Activated CD4-positive, alpha-beta T cell treated with anti-CD3 and anti-CD28 coated beads, Interleukin-2, Interleukin-6, amounts not matched to agents 100 ng/mL and 50 ng/mL, durations not matched to agents 16 hours and 8 hours (primary cell): ENCODE results near the gene LIMS2.

ENCODE experiments used
- DNase-seq: peaks from one replicate; pipeline ENCODE4 v3.0.0-alpha.2; 2020

Gene LIMS2

GRCh38 chr2:127675331-127676261, at the start of gene LIMS2:
LIMS2 (minus strand) TSS chr2:127675530; CDS start chr2:127675024, 506 bp downstream.
- no peak for DNase-seq

- no peak for DNase-seq
Observed at GRCh38 chr2:127722807-127723206, 47.5 kb upstream of the LIMS2 start.

- DNase-seq, result no peak
Observed at GRCh38 chr2:127721978-127722355, 46.6 kb upstream of the LIMS2 start.

- DNase-seq, result no peak
Observed at GRCh38 chr2:127721311-127721977, 46.1 kb upstream of the LIMS2 start.

GRCh38 chr2:127719301-127720218, 44.2 kb upstream of the LIMS2 start:
- no peak for DNase-seq

GRCh38 chr2:127718271-127718670, 42.9 kb upstream of the LIMS2 start:
- no peak for DNase-seq

GRCh38 chr2:127715778-127716449, 40.6 kb upstream of the LIMS2 start:
- no peak for DNase-seq

- DNase-seq, result no peak
Observed at GRCh38 chr2:127713562-127713961, 38.2 kb upstream of the LIMS2 start.

- DNase-seq, result no peak
Observed at GRCh38 chr2:127712999-127713398, 37.7 kb upstream of the LIMS2 start.

- DNase-seq, result no peak
Observed at GRCh38 chr2:127709336-127709735, 34.0 kb upstream of the LIMS2 start.

- DNase-seq, result no peak
Observed at GRCh38 chr2:127707890-127708648, 32.7 kb upstream of the LIMS2 start.

- no peak for DNase-seq
Observed at GRCh38 chr2:127706215-127706990, 31.1 kb upstream of the LIMS2 start.

GRCh38 chr2:127705391-127706065, 30.2 kb upstream of the LIMS2 start:
- no peak for DNase-seq

- DNase-seq, result no peak
Observed at GRCh38 chr2:127704641-127705390, 29.5 kb upstream of the LIMS2 start.

- no peak for DNase-seq
Observed at GRCh38 chr2:127703282-127703681, 28.0 kb upstream of the LIMS2 start.

- DNase-seq, result no peak
Observed at GRCh38 chr2:127702395-127703009, 27.2 kb upstream of the LIMS2 start.

GRCh38 chr2:127701651-127702394, 26.5 kb upstream of the LIMS2 start:
- peak; percentile 87 for DNase-seq

GRCh38 chr2:127701193-127701650, 25.9 kb upstream of the LIMS2 start, which contains the start of gene SFT2D3:
SFT2D3 (plus strand) TSS chr2:127701497; CDS start chr2:127701529, 32 bp downstream.
- peak; percentile 95 for DNase-seq
